Activated naive CD8-positive, alpha-beta T cell treated with anti-CD3 and anti-CD28 coated beads, Interleukin-2, amount 50 U/mL, for 16 hours (primary cell): ENCODE results near the gene PLCG2.
"Not testable (repeated sequence)": the region's sequence is repeated elsewhere in the genome, so short reads cannot be mapped to it uniquely, and the experiment has no call there.

ENCODE experiments used
- DNase-seq: peaks from one replicate; pipeline ENCODE4 v3.0.0-alpha.2; 2020; ENCODE audit warnings: low read depth, low spot score

The PLCG2 gene

GRCh38 chr16:81754858-81755257, 24.2 kb upstream of the PLCG2 start:
- no peak for DNase-seq

DNA sequence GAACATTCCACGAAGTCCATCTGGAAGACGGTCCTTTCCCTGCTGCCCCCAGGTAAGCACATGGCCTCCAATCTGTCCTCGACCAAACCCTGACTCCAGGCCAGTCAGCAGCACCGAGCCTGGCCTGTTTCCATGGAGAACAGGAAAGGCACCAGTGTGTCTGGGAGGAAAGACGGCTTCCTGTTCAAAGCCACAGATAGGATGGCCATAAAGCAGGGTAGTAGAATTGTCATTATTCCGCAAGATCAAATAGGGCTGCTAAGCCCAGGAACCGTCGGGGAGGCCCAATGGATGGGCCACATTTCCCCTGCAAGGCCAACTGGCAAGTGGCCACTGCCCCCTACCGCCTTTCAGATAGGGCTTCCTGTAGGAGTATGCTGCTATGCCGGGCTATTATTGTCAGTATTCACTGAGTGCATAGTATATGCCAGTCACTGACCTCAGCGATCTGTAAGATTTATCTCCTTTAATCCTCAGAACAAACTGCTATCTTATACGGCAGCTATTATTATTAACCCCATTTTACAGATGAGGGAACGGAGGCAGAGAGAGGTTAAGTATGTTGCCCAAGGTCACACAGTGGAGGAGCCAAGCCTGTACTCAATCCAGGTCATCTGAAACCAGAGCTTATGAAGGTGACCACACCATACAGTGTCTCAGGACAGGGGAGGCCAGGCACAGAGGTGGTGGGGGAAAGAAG, 23.0 kb upstream of the PLCG2 start:
- no peak for DNase-seq

DNA sequence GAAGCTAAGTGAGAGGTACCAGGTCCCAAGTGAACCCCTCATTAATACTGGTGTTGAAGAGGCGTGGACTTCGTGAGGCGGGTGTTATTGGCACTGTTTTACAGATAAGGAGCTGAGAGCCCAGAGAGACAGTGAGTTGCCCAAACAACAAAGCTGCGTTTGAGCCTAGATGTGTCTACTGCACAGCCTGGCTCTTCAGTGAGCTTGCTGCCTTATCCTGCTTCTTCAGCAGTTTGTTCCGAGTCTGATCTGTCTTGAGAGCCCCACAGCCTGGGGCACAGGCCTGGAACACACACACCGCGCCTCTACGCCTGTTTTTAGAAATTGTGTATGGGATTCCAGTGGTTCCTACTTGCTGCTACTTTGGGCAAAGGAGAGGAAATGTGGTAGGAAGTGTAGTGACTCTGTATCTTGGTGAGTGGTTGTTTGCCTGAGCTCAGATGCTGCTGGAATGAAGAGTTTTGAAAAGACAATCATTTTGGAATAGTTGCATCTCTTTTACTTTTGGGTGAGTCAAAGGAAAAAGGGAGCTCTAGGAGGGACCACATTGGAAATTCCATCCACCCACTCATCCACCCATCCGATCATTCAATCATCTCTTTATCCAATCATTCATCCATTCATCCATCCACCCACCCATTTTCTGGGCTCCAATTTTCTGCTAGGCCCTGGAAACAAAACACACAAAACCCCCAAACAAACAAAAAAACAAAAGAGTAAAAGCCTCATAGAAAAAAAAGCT, 22.3 kb upstream of the PLCG2 start:
- DNase-seq = no peak

- no peak for DNase-seq
Measured at GRCh38 chr16:81758376-81758775, 20.7 kb upstream of the PLCG2 start.

DNA sequence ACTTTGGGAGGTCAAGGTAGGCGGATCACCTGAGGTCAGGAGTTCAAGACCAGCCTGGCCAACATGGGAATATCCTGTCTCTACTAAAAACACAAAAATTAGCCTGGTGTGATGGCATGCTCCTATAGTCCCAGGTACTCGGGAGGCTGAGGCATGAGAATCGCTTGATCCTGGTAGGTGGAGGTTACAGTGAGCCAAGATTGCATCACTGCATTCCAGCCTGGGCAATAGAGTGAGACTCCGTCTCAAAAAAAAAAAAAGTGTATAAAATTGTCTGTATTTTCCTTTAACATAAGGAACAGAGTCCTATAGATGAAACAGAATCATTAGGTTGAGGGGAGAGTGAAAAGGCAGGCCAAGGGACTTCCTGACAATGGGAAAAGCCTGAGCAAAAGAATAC, 16.8 kb upstream of the PLCG2 start:
- DNase-seq = not testable (repeated sequence)

GRCh38 chr16:81765111-81765919, 13.8 kb upstream of the PLCG2 start:
- no peak for DNase-seq

- DNase-seq = no peak
Measured at GRCh38 chr16:81765969-81766368, 13.1 kb upstream of the PLCG2 start.

DNA sequence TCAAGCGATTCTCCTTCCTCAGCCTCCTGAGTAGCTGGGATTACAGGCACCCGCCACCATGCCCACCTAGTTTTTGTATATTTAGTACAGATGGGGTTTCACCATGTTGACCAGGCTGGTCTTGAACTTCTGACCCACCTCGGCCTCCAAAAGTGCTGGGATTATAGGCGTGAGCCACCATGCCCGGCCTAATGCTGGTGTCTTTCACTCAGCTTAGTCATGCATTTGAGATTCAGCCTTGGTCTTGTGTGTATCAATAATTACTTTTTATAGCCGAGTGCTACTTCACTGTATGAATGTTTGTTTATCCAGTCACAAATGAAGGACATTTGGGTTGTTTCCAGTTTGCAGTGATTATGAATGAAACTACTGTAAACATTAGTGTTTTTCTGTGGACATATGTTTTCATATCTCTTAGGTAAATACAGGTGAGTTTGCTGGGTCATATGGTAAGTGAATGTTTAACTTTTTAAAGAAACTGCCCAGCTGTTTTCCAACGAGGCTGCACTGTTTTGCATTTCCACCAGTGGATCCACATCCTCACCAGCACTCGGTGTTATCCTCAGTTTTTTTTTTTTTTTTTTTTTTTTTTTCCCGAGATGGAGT, 11.0 kb upstream of the PLCG2 start:
- DNase-seq = no peak

GRCh38 chr16:81770008-81770407, 9.1 kb upstream of the PLCG2 start:
- no peak for DNase-seq

DNA sequence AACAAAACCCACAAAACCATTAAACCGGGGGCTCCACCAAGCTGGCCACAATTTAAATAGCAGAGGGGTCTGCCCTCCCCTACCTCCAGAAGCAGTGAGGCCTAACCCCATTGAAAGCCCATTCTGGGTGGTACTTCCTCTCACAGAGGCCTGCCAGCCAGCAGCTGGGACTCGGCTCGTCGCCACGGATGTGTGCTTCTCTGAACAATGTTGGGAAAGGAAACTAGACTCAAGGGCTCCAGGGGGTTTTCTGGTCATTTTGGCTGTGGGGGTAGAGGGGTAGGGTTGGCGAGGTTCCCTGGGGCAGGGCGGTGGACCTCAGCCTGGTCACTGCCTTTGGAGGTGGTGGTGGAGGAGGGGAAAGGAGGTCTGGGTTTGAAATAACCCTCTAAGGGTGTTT, 4.7 kb upstream of the PLCG2 start:
- DNase-seq = no peak

DNA sequence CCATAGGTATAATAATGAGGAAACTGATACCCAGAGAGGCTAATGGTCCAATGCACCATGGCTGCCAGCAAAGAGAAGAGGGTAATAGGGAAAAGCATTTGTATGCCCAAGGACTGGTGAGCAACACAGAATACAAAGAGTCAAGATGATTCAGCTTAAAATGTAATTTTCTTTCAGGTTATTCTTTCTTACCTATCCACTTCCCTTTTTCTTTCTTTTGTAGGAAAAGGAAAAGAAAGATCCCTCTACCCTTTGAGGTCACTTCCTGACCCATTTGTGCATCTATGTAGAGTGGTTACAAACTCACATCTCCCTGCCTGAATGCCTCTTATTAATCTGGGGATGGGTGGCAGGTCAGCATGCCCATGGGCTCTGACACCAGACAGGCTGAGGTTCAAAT, 3.5 kb upstream of the PLCG2 start:
- DNase-seq = no peak

DNA sequence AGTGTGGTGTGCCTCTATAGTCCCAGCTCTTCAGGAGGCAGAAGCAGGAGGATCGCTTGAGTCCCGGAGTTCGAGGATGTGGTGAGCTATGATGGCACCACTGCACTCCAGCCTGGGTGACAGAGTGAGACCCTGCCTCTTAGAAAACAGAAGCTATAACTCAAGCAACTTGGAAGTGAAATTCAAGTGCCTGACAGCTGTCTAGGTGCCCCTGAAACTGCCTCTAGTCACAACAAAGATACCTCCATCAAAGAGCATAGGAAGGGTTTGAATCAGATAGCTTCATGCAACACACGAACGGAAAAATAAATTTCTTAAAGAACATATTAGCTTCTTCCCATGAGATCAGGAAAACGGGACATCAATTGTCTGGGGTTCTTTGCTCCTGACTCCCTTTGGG, 860 bp upstream of the PLCG2 start:
- DNase-seq = no peak

- DNase-seq = no peak
Measured at GRCh38 chr16:81779536-81780320, 637 bp downstream of the PLCG2 start.

DNA sequence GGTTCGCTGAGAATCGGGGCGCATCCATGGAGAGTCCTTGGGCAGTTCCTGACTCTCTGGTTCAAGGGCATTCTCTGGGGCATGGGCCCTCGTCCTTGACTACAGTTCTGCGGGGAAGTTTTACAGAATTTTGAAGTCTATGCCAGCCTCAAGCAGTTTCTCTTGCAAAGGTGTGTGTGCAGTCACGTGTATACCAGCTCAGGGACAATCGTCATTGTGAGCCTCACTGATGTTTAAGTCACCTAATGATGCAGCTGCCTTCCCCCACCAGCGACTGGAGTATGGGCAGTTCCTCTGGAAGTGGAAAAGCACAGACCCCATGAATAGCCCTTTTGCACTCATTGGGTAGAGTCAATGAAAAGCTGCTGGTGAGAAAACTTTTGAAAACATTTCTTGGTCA, 1.3 kb downstream of the PLCG2 start:
- DNase-seq = no peak

DNA sequence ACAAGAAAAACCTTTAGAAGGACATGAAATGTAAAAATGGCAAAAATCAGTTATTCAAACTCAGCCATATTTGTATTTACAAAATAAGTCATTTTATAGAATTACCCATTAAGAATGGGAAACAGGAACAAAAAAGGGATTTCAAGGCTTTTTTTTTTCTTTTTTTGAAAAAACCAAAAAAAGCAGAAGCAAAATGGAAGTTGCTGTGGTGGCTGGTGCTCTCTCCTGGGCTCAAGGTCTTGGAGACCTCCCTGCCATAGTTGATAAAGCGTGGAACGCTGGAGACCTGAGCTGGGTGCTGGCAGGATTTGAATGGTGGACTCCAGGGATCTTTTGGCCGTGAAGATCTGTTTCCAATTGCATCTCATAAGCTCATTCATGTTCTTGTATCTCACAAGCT, 3.1 kb downstream of the PLCG2 start:
- DNase-seq = no peak

- DNase-seq = no peak
Measured at GRCh38 chr16:81784072-81784795, 5.1 kb downstream of the PLCG2 start.

DNA sequence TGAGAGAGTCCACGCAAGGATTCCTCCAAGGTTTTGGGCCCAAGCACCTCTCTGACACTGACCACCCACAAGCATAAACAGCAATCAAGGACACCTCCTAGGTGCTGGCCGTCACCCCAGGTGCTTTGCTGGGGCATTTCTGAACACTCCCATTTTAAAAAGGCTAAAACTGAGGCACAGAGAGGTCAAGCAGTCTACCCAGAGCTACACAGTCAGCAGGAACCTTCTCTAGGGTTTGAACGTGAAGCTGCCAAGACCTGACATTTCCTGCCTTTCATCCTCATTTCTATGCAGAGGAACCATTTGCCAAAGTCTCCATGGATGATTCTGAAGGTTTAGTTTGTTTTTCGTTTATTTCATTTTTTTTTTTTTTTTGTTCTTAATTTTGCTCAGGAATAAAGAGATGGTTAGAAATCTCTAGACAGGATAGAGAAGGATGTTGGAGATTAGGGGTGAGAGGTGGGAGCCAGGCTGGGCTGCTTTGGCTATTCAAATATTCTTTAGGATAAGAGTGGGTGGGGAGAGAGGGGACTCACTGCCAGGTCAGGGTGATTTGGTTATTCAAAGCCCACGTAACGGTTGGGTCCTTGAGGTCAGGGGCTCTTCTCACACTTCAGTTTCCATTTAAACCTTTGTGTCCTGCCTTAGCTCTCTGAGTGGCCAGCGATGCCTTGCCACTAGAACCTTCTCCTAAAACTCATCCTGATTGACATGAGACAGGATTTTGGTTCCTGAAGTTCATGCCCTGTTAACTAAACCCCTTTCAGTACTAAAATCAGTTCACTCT, 6.2 kb downstream of the PLCG2 start:
- no peak for DNase-seq

DNA sequence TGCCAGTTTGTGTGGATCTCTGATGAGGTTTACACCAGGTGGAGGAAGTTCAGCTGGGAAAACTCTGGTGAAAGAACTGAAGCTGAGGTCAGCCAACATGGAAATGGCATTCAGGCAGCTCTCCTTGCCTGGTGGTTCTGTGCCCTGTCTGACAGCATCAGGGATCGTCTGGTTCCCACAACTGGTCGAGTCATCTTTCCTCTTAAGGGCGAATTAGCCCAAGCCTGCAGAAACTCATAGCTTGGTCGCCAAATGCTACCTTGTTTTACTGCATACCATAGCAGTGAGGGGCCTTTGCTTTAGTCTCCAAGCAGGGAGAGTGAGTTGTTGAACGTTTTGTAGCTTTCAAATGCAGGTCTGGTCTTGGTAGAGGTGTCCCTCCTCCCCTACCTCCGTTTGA, 7.2 kb downstream of the PLCG2 start:
- no peak for DNase-seq

- no peak for DNase-seq
Measured at GRCh38 chr16:81786868-81787267, 7.8 kb downstream of the PLCG2 start.

DNA sequence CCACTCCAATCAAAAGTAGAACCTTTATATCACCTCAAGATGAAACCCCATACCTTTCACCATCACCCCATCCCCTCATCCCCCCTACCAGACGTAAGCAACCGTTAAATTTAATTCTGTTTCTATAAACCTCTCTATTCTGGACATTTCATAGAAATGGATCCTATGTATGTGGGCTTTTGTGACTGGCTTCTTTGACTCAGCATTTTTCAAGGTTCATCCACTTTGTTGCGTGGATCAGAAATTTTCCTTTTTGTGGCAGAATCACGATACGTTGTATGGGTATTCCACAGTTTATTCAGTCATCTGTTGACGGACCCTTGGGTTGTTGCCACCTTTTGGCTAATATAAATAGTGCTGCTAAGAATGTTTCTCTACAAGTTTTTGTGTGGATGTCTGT, 8.6 kb downstream of the PLCG2 start:
- DNase-seq = no peak
